ENCODE data around the gene MAGEA9B.
"Not testable (repeated sequence)": the region's sequence is repeated elsewhere in the genome, so short reads cannot be mapped to it uniquely, and the experiment has no call there.

MAGEA9B gene

DNA sequence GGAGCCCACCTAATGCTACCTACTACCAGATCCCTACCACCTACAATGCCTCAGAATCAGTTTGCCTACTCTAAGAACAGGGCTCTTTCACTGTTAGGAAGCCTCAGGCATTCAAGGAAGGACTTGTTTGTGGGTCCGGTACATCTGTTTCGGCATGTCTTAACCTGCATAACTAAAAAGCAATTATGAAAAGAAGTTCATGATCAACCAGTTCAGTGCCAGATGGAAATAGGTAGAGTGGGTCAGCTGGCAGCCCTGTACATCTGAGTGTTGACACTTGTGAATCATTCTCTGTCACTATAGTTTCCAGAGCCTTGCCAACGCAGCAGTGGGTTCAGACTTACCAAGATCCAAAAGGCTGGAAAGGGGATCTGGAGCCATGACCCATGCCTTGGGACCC is 41.0 kb upstream of the MAGEA9B start:
- H3K79me2 ChIP-seq (ENCODE audit: insufficient read depth, low read length): peaks cover 42% of the 10 kb centered on the region
- peaks cover 10% of the 10 kb centered on the region; the same call in 1 of the 2 replicates for H4K20me1 ChIP-seq (ENCODE audit: insufficient read depth, low read length)
- H3K27ac ChIP-seq (ENCODE audit: low read length): no peak overlapping the region
- H3K27me3 ChIP-seq (ENCODE audit: insufficient read depth, low read length, poor library complexity): no peaks in the 10 kb centered on the region
- ATAC-seq (ENCODE audit: insufficient read depth, low read depth) (no peak), DNase-seq (no peak)
- H2AFZ ChIP-seq (ENCODE audit: low read depth, low read length): no peak overlapping the region
- peaks cover 27% of the 10 kb centered on the region for H3K4me1 ChIP-seq (ENCODE audit: insufficient read depth, low read length)
- H3K36me3 ChIP-seq (ENCODE audit: insufficient read depth, low read length): no peaks in the 10 kb centered on the region
- no peak for TF ChIP-seq EZH2 (IDR thresholded peaks at IDR 0.05; ENCODE audit: borderline replicate concordance, low read depth, low read length, severe bottlenecking)
- TF ChIP-seq, protein P1, sequence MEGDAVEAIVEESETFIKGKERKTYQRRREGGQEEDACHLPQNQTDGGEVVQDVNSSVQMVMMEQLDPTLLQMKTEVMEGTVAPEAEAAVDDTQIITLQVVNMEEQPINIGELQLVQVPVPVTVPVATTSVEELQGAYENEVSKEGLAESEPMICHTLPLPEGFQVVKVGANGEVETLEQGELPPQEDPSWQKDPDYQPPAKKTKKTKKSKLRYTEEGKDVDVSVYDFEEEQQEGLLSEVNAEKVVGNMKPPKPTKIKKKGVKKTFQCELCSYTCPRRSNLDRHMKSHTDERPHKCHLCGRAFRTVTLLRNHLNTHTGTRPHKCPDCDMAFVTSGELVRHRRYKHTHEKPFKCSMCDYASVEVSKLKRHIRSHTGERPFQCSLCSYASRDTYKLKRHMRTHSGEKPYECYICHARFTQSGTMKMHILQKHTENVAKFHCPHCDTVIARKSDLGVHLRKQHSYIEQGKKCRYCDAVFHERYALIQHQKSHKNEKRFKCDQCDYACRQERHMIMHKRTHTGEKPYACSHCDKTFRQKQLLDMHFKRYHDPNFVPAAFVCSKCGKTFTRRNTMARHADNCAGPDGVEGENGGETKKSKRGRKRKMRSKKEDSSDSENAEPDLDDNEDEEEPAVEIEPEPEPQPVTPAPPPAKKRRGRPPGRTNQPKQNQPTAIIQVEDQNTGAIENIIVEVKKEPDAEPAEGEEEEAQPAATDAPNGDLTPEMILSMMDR (IDR thresholded peaks at IDR 0.05; ENCODE audit: borderline replicate concordance, extremely low read depth, low read length, poor library complexity, severe bottlenecking): no peak
- H3K4me2 ChIP-seq (ENCODE audit: insufficient read depth, low read length): no peak overlapping the region; the same call in 1 of the 2 replicates
- no peak overlapping the region for H3K4me3 ChIP-seq (ENCODE audit: low read depth in 1 of 2, low read length in 2 of 2)
- H3K9ac ChIP-seq (ENCODE audit: low read depth, low read length): no peak overlapping the region
- no peaks in the 10 kb centered on the region for H3K9me3 ChIP-seq (ENCODE audit: insufficient read depth, low read length, severe bottlenecking)

DNA sequence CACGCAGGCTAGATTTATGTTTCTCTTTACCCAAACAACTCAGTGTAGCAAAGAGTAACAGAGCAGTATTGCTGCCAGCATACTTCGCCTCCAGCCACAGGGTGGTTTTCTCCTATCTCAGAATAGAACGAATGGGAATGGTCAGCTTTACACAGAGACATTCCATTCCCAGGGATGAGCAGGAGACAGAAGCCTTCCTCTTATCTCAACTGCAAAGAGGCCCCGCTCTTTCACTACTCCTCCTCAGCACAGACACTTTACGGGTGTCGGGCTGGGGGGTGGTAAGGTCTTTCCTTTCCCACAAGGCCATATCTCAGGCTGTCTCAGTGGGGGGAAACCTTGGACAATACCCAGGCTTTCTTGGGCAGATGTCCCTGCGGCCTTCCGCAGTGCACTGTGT is 39.6 kb upstream of the MAGEA9B start:
- not testable (repeated sequence) for H3K4me2 ChIP-seq (ENCODE audit: insufficient read depth, low read length)

DNA sequence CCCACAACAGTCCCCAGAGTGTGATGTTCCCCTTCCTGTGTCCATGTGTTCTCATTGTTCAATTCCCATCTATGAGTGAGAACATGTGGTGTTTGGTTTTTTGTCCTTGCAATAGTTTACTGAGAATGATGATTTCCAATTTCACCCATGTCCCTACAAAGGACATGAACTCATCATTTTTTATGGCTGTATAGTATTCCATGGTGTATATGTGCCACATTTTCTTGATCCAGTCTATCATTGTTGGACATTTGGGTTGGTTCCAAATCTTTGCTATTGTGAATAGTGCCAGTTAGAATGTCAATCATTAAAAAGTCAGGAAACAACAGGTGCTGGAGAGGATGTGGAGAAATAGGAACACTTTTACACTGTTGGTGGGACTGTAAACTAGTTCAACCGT is 32.4 kb upstream of the MAGEA9B start:
- not testable (repeated sequence) for H4K20me1 ChIP-seq (ENCODE audit: insufficient read depth, low read length); H3K9me3 ChIP-seq (ENCODE audit: insufficient read depth, low read length, severe bottlenecking); H3K4me1 ChIP-seq (ENCODE audit: insufficient read depth, low read length); H3K36me3 ChIP-seq (ENCODE audit: insufficient read depth, low read length); H2AFZ ChIP-seq (ENCODE audit: low read depth, low read length); H3K4me3 ChIP-seq (ENCODE audit: low read depth in 1 of 2, low read length in 2 of 2); H3K27ac ChIP-seq (ENCODE audit: low read length); H3K9ac ChIP-seq (ENCODE audit: low read depth, low read length); DNase-seq; H3K4me2 ChIP-seq (ENCODE audit: insufficient read depth, low read length); ATAC-seq (ENCODE audit: insufficient read depth, low read depth); H3K27me3 ChIP-seq (ENCODE audit: insufficient read depth, low read length, poor library complexity)
- peaks cover 12% of the 10 kb centered on the region; the same call in 1 of the 2 replicates for H3K79me2 ChIP-seq (ENCODE audit: insufficient read depth, low read length)

More for the DNA sequence above, 39.6 kb upstream of the MAGEA9B start:
- H3K79me2 ChIP-seq (ENCODE audit: insufficient read depth, low read length): peaks cover 43% of the 10 kb centered on the region
- H4K20me1 ChIP-seq (ENCODE audit: insufficient read depth, low read length); H2AFZ ChIP-seq (ENCODE audit: low read depth, low read length); H3K36me3 ChIP-seq (ENCODE audit: insufficient read depth, low read length); H3K27me3 ChIP-seq (ENCODE audit: insufficient read depth, low read length, poor library complexity); H3K9me3 ChIP-seq (ENCODE audit: insufficient read depth, low read length, severe bottlenecking); H3K27ac ChIP-seq (ENCODE audit: low read length); DNase-seq; H3K4me3 ChIP-seq (ENCODE audit: low read depth in 1 of 2, low read length in 2 of 2); H3K9ac ChIP-seq (ENCODE audit: low read depth, low read length); ATAC-seq (ENCODE audit: insufficient read depth, low read depth): not testable (repeated sequence)
- H3K4me1 ChIP-seq (ENCODE audit: insufficient read depth, low read length): peaks cover 22% of the 10 kb centered on the region

DNA sequence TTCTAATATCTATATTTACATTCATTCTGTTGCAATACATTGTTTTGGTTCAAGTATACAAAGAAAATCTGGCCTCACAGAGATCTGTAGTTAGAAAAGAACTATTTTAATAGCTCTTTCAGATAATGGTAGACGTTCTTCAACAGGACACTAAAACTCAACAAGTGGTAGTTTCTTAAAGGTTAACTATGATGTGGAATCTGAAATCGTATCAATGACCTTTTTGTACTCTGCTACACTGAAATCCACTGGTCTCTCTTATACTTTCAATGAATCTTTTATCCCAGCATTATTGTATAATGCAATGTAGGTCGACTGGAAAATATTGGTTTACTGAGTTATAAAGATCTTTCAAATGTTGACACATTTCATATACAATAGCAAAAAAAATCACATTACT is 31.6 kb upstream of the MAGEA9B start:
- H2AFZ ChIP-seq (ENCODE audit: low read depth, low read length): no peak overlapping the region
- no peak overlapping the region for H3K9ac ChIP-seq (ENCODE audit: low read depth, low read length)
- H3K27ac ChIP-seq (ENCODE audit: low read length): no peak overlapping the region
- H3K4me3 ChIP-seq (ENCODE audit: low read depth in 1 of 2, low read length in 2 of 2): no peak overlapping the region
- H3K27me3 ChIP-seq (ENCODE audit: insufficient read depth, low read length, poor library complexity): no peaks in the 10 kb centered on the region
- peaks cover 11% of the 10 kb centered on the region; the same call in 1 of the 2 replicates for H3K79me2 ChIP-seq (ENCODE audit: insufficient read depth, low read length)
- no peaks in the 10 kb centered on the region for H3K36me3 ChIP-seq (ENCODE audit: insufficient read depth, low read length)
- no peak for DNase-seq
- no peak for TF ChIP-seq EZH2 (IDR thresholded peaks at IDR 0.05; ENCODE audit: borderline replicate concordance, low read depth, low read length, severe bottlenecking)
- TF ChIP-seq, protein P1 (IDR thresholded peaks at IDR 0.05; ENCODE audit: borderline replicate concordance, extremely low read depth, low read length, poor library complexity, severe bottlenecking): no peak
- ATAC-seq (ENCODE audit: insufficient read depth, low read depth): no peak
- no peaks in the 10 kb centered on the region for H3K4me1 ChIP-seq (ENCODE audit: insufficient read depth, low read length)
- no peak overlapping the region for H3K4me2 ChIP-seq (ENCODE audit: insufficient read depth, low read length)
- H3K9me3 ChIP-seq (ENCODE audit: insufficient read depth, low read length, severe bottlenecking): no peaks in the 10 kb centered on the region
- peaks cover 3% of the 10 kb centered on the region; the same call in 1 of the 2 replicates for H4K20me1 ChIP-seq (ENCODE audit: insufficient read depth, low read length)
